ENCODE results near the gene MRPS18A.

- TF ChIP-seq, protein P1, sequence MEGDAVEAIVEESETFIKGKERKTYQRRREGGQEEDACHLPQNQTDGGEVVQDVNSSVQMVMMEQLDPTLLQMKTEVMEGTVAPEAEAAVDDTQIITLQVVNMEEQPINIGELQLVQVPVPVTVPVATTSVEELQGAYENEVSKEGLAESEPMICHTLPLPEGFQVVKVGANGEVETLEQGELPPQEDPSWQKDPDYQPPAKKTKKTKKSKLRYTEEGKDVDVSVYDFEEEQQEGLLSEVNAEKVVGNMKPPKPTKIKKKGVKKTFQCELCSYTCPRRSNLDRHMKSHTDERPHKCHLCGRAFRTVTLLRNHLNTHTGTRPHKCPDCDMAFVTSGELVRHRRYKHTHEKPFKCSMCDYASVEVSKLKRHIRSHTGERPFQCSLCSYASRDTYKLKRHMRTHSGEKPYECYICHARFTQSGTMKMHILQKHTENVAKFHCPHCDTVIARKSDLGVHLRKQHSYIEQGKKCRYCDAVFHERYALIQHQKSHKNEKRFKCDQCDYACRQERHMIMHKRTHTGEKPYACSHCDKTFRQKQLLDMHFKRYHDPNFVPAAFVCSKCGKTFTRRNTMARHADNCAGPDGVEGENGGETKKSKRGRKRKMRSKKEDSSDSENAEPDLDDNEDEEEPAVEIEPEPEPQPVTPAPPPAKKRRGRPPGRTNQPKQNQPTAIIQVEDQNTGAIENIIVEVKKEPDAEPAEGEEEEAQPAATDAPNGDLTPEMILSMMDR (IDR thresholded peaks at IDR 0.05; ENCODE audit: low read length), result no peak
- no peak for TF ChIP-seq EZH2 (IDR thresholded peaks at IDR 0.05; ENCODE audit: borderline replicate concordance, low read length)
Measured at GRCh38 chr6:43669050-43669921, 18.3 kb downstream of the MRPS18A start.
